CD4-positive, CD25-positive, alpha-beta regulatory T cell (primary cell): Measurements from ENCODE around the gene TXNDC8. TPM values are rescaled to one million over a fixed set of nuclear protein-coding genes. Genes with fewer than 3 reads are reported as not detected.

ENCODE experiments used
- ATAC-seq, 2 donors: fragments of 150-1000 bp; cut with Tn5 transposase; one replicate each; pipeline ENCODE4 v1.10.0; 2021; ENCODE audit warnings: low read depth in 2 of 2, moderate number of reproducible peaks in 2 of 2, moderate library complexity in 1 of 2
- DNase-seq, 3 donors: peaks; one replicate each; pipeline versions ENCODE4 v3.0.0 to v3.0.0-alpha.2; 2012 to 2022; ENCODE audit warnings: mixed read lengths in 1 of 3
- H3K27ac ChIP-seq: one replicate; pipeline ENCODE4 v1.7.0; 2013; ENCODE audit warnings: mild to moderate bottlenecking, low read length; ENCODE audit not compliant: insufficient read depth, poor library complexity, severe bottlenecking
- H3K27me3 ChIP-seq: one replicate; pipeline ENCODE4 v1.7.0; 2013; ENCODE audit warnings: low read length; ENCODE audit not compliant: control insufficient read depth, insufficient read depth
- H3K36me3 ChIP-seq: one replicate; pipeline ENCODE4 v1.7.0; 2013; ENCODE audit warnings: mild to moderate bottlenecking, low read length, moderate library complexity; ENCODE audit not compliant: control insufficient read depth, insufficient read depth
- H3K4me1 ChIP-seq: 2 replicates; pipeline ENCODE4 v1.7.0; 2013; ENCODE audit warnings: mild to moderate bottlenecking, low read length; ENCODE audit not compliant: insufficient read depth, control insufficient read depth, poor library complexity, severe bottlenecking
- H3K4me3 ChIP-seq: one replicate; pipeline ENCODE4 v1.7.0; 2013; ENCODE audit warnings: low read depth, mild to moderate bottlenecking, low read length, moderate library complexity
- H3K9me3 ChIP-seq, 2 experiments: 1 replicate in 1 of 2; 2 replicates in 1 of 2; pipeline ENCODE4 v1.7.0; 2013; ENCODE audit warnings: low read length in 2 of 2, mild to moderate bottlenecking in 1 of 2, moderate library complexity in 1 of 2; ENCODE audit not compliant: control insufficient read depth in 2 of 2
- H3K27ac Mint-ChIP-seq, 3 donors: one replicate each; pipeline ENCODE4 v1.8.0; 2020 to 2022; ENCODE audit warnings: mild to moderate bottlenecking in 3 of 3, mixed read lengths in 3 of 3, moderate library complexity in 2 of 3
- H3K27me3 Mint-ChIP-seq: one replicate; pipeline ENCODE4 v1.8.0; 2022; ENCODE audit warnings: mild to moderate bottlenecking, mixed read lengths
- H3K36me3 Mint-ChIP-seq: one replicate; pipeline ENCODE4 v1.8.0; 2020; ENCODE audit warnings: mixed read lengths
- H3K4me1 Mint-ChIP-seq, 4 donors: one replicate each; pipeline ENCODE4 v1.8.0; 2020 to 2022; ENCODE audit warnings: mixed read lengths in 4 of 4, mild to moderate bottlenecking in 1 of 4
- H3K4me3 Mint-ChIP-seq, 4 donors: one replicate each; pipeline ENCODE4 v1.8.0; 2020 to 2022; ENCODE audit warnings: mild to moderate bottlenecking in 4 of 4, mixed read lengths in 4 of 4, moderate library complexity in 3 of 4
- H3K9me3 Mint-ChIP-seq, 7 donors: one replicate each; pipeline ENCODE4 v1.8.0; 2020 to 2022; ENCODE audit warnings: mixed read lengths in 7 of 7, mild to moderate bottlenecking in 3 of 7, moderate library complexity in 2 of 7
- polyA plus RNA-seq, 4 donors: library from polyadenylated mRNA; unstranded; fragments of 300-500 nt; fragmentation: Illumina TruSeq; gene quantifications; one replicate each; pipeline ENCODE4 v1.2.3, GENCODE V29; 2021
- total RNA-seq: library from RNA; stranded (reverse); gene quantifications from one replicate; pipeline ENCODE4 v1.2.3, GENCODE V29; 2022

The TXNDC8 gene
- total and polyA plus RNA-seq, 5 donors from 2014 or later, result not detected

- Mint-ChIP-seq H3K4me1 (peaks cover 6 to 44% (median 33%) of the 10 kb centered on the region in 4 donors), H3K27ac (peak overlapping the region; percentile 84 to 97 (median 90)), H3K36me3 (no peaks in the 10 kb centered on the region), H3K4me3 (peak overlapping the region; percentile 91 to 99 (median 96)), H3K27me3 (peaks cover 16% of the 10 kb centered on the region), H3K9me3 (peaks cover 0 to 1% (median 0%) of the 10 kb centered on the region in 7 donors)
- no peaks in the 10 kb centered on the region for H3K27me3 ChIP-seq
- H3K4me3 ChIP-seq, result peak overlapping the region; percentile 84
- DNase-seq, result no peak
- H3K9me3 ChIP-seq, result no peaks in the 10 kb centered on the region
- H3K4me1 ChIP-seq, result peaks cover 39% of the 10 kb centered on the region
- H3K36me3 ChIP-seq, result no peaks in the 10 kb centered on the region
- ATAC-seq, result no peak
- H3K27ac ChIP-seq, result peak overlapping the region; percentile 71
Measured at GRCh38 chr9:110257097-110257841, 80.4 kb downstream of the TXNDC8 start.

- peak; percentile 73 to 93 (median 76) for DNase-seq
Measured at GRCh38 chr9:110256380-110257096, 81.1 kb downstream of the TXNDC8 start, which contains the start of gene TXN. TSS of gene TXN (minus strand) at chr9:110256507. CDS start at chr9:110256435, 72 bp downstream.

GRCh38 chr9:110255463-110256379 lies 81.9 kb downstream of the TXNDC8 start:
- Mint-ChIP-seq H3K4me3 (peak overlapping the region; percentile 91 to 99 (median 96)), H3K36me3 (no peaks in the 10 kb centered on the region), H3K27ac (peak overlapping the region; percentile 90 to 97 (median 90)), H3K4me1 (peaks cover 6 to 58% (median 39%) of the 10 kb centered on the region in 4 donors), H3K9me3 (peaks cover 0 to 1% (median 0%) of the 10 kb centered on the region in 7 donors), H3K27me3 (peaks cover 2% of the 10 kb centered on the region)
- no peaks in the 10 kb centered on the region for H3K36me3 ChIP-seq
- DNase-seq (peak in 2 of 3 donors; percentile 21 to 63), ATAC-seq (peak; percentile 6 to 10)
- no peaks in the 10 kb centered on the region for H3K9me3 ChIP-seq
- peaks cover 44% of the 10 kb centered on the region for H3K4me1 ChIP-seq
- H3K27me3 ChIP-seq, result no peaks in the 10 kb centered on the region
- H3K4me3 ChIP-seq, result peak overlapping the region; percentile 81
- peak overlapping the region; percentile 71 for H3K27ac ChIP-seq

More at GRCh38 chr9:110256380-110257096, 81.1 kb downstream of the TXNDC8 start, which contains the start of gene TXN:
- Mint-ChIP-seq H3K4me3 (peak within 1 kb of the TSS; percentile 91 to 99 (median 97)), H3K9me3 (peaks cover 0 to 1% (median 0%) of the 10 kb centered on the region in 7 donors), H3K27ac (peak within 1 kb of the TSS; percentile 90 to 97 (median 97)), H3K4me1 (peaks cover 6 to 51% (median 39%) of the 10 kb centered on the region in 4 donors), H3K27me3 (peaks cover 10% of the 10 kb centered on the region), H3K36me3 (no peaks in the 10 kb centered on the region)
- H3K9me3 ChIP-seq, result no peaks in the 10 kb centered on the region
- ATAC-seq, result peak; percentile 80
- H3K27ac ChIP-seq, result peak within 1 kb of the TSS; percentile 71
- no peaks in the 10 kb centered on the region for H3K36me3 ChIP-seq
- peaks cover 43% of the 10 kb centered on the region for H3K4me1 ChIP-seq
- no peaks in the 10 kb centered on the region for H3K27me3 ChIP-seq
- peak within 1 kb of the TSS; percentile 84 for H3K4me3 ChIP-seq

- no peaks in the 10 kb centered on the region for H3K36me3 Mint-ChIP-seq
- H3K4me3 Mint-ChIP-seq, result peak overlapping the region; percentile 91 to 99 (median 96)
Measured at GRCh38 chr9:110255034-110255462, 82.6 kb downstream of the TXNDC8 start.

GRCh38 chr9:110254500-110254899 lies 83.2 kb downstream of the TXNDC8 start:
- H3K27me3 Mint-ChIP-seq, result no peaks in the 10 kb centered on the region
- H3K27ac ChIP-seq, result peak overlapping the region; percentile 71
- peaks cover 7 to 69% (median 42%) of the 10 kb centered on the region in 4 donors for H3K4me1 Mint-ChIP-seq
- peak overlapping the region; percentile 91 to 99 (median 96) for H3K4me3 Mint-ChIP-seq
- H3K27me3 ChIP-seq, result no peaks in the 10 kb centered on the region
- peaks cover 8% of the 10 kb centered on the region for H3K36me3 ChIP-seq
- H3K4me3 ChIP-seq, result peak overlapping the region; percentile 81
- H3K36me3 Mint-ChIP-seq, result peaks cover under 1% of the 10 kb centered on the region
- DNase-seq, result peak in 1 of 3 donors; percentile 22
- ATAC-seq, result no peak
- H3K9me3 Mint-ChIP-seq, result peaks cover 0 to 1% (median 0%) of the 10 kb centered on the region in 7 donors
- H3K4me1 ChIP-seq, result peaks cover 44% of the 10 kb centered on the region
- no peaks in the 10 kb centered on the region for H3K9me3 ChIP-seq
- peak overlapping the region; percentile 84 to 94 (median 90) for H3K27ac Mint-ChIP-seq

More at GRCh38 chr9:110255034-110255462, 82.6 kb downstream of the TXNDC8 start:
- peak in 1 of 3 donors; percentile 30 for DNase-seq
- Mint-ChIP-seq H3K27ac (peak overlapping the region; percentile 84 to 94 (median 90)), H3K27me3 (no peaks in the 10 kb centered on the region), H3K4me1 (peaks cover 6 to 63% (median 41%) of the 10 kb centered on the region in 4 donors), H3K9me3 (peaks cover 0 to 1% (median 0%) of the 10 kb centered on the region in 7 donors)
- ATAC-seq, result no peak
- Histone ChIP-seq H3K27ac (peak overlapping the region; percentile 71), H3K27me3 (no peaks in the 10 kb centered on the region), H3K4me1 (peaks cover 44% of the 10 kb centered on the region), H3K36me3 (peaks cover 4% of the 10 kb centered on the region), H3K4me3 (peak overlapping the region; percentile 81), H3K9me3 (no peaks in the 10 kb centered on the region)
